ENCODE results near the gene VAMP1. TPM values are rescaled to one million over a fixed set of nuclear protein-coding genes. Genes with fewer than 3 reads are reported as not detected.
"Not testable (repeated sequence)": the region's sequence is repeated elsewhere in the genome, so short reads cannot be mapped to it uniquely, and the experiment has no call there.

VAMP1 gene
- total RNA-seq, 4 donors from 2014 or later, result 7.5 to 25.9 (median 12.8) TPM

DNA sequence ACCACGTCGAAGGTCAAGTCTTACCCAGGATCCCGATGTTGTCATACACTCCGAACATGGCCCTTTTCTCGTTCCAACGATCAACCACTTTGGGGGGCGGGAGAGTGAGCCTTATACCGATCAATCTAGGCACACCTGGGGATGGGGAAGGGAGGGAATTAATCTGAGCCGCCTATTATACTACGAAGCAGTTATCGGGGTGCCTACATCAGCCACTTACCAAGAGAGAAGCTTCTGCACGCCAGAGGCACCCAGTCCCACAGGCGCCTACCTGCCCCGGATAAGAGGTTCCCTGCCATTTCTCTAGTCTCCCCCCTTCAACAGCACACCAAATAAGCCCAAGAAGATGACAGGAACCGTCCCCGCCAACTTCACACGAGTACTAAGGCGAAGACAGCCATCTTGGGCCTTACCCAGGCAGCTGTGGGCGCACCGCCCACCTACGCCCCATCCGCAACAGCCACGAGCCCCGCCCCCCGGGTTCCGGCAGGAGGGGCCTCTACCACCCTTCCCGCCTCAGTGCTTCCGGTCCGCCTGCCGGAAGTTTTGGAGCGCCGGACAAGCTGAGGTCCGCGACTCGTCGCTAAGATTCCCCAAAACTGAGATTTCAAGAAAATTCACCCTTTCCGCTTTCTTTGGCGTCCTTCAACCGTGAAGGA, 22.5 kb upstream of the VAMP1 start, which contains the start of gene MRPL51:
Gene MRPL51, minus strand, starts transcription at position 425 of the 659 bp plus-strand sequence. Its CDS starts 126 bp downstream, at position 299.
- H3K4me3 ChIP-seq (replicated peaks in 1 of 3), result peak within 1 kb of the TSS; percentile 53 to 99 (median 82)
- H3K27me3 ChIP-seq, result no peaks in the 10 kb centered on the region
- peak within 1 kb of the TSS; percentile 71 to 98 (median 93) for H3K27ac ChIP-seq
- peak; percentile 98 for DNase-seq
- peak; percentile 14 to 92 for TF ChIP-seq POLR2A (IDR thresholded peaks at IDR 0.05)
- TF ChIP-seq, protein P1, sequence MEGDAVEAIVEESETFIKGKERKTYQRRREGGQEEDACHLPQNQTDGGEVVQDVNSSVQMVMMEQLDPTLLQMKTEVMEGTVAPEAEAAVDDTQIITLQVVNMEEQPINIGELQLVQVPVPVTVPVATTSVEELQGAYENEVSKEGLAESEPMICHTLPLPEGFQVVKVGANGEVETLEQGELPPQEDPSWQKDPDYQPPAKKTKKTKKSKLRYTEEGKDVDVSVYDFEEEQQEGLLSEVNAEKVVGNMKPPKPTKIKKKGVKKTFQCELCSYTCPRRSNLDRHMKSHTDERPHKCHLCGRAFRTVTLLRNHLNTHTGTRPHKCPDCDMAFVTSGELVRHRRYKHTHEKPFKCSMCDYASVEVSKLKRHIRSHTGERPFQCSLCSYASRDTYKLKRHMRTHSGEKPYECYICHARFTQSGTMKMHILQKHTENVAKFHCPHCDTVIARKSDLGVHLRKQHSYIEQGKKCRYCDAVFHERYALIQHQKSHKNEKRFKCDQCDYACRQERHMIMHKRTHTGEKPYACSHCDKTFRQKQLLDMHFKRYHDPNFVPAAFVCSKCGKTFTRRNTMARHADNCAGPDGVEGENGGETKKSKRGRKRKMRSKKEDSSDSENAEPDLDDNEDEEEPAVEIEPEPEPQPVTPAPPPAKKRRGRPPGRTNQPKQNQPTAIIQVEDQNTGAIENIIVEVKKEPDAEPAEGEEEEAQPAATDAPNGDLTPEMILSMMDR (IDR thresholded peaks at IDR 0.05), result no peak
- 2% methylated on average over 29 to 33 of the region's 39 CpGs for WGBS, 2 donors
- H3K36me3 ChIP-seq, result peaks cover 0 to 3% of the 10 kb centered on the region in 2 donors
- peaks cover 15 to 18% of the 10 kb centered on the region in 2 donors for H3K4me1 ChIP-seq
- intact Hi-C loops (cut with DNase I), result loop anchor here (2.0 kb wide), 1 partner anchor 44 kb away; no protein-coding TSS in a partner anchor
- no peaks in the 10 kb centered on the region for H3K9me3 ChIP-seq

DNA sequence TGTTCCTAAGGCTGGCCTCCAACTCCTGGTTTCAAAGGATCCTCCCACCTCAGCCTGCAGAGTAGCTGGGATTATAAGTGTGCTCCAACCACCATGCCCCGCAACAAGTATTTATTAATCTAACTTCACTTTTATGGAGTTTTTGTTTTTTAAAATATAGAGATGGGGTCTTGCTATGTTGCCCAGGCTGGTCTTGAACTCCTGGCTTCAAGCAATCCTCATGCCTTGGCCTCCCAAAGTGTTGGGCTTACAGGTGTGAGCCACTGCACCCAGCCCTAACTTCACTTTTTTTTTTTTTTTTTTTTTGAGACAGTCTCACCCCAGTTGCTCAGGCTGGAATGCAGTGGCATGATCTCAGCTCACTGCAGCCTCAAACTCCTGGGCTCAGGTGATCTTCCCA, 20.2 kb upstream of the VAMP1 start:
- H3K36me3 ChIP-seq; intact Hi-C loops (cut with DNase I): not testable (repeated sequence)
- 97 to 100% methylated on average over 1 of the region's 1 CpG for WGBS, 2 donors

GRCh38 chr12:6489449-6489848, 19.0 kb upstream of the VAMP1 start:
- Histone ChIP-seq H3K4me3 (replicated peaks in 1 of 3) (no peak overlapping the region), H3K27me3 (no peaks in the 10 kb centered on the region), H3K9me3 (no peaks in the 10 kb centered on the region), H3K4me1 (peaks cover 9 to 11% of the 10 kb centered on the region in 2 donors), H3K36me3 (no peaks in the 10 kb centered on the region), H3K27ac (no peak overlapping the region)
- intact Hi-C loops (cut with DNase I), result no loop called here
- TF ChIP-seq, protein P1 (IDR thresholded peaks at IDR 0.05), result no peak
- TF ChIP-seq POLR2A (IDR thresholded peaks at IDR 0.05), result no peak
- DNase-seq, result no peak
- WGBS, 2 donors, result 68% methylated on average over 4 of the region's 4 CpGs

More for the DNA sequence above, 20.2 kb upstream of the VAMP1 start:
- H3K4me3 ChIP-seq (replicated peaks in 1 of 3); DNase-seq; H3K27ac ChIP-seq; H3K27me3 ChIP-seq; H3K9me3 ChIP-seq: not testable (repeated sequence)
- H3K4me1 ChIP-seq, result peaks cover 15 to 18% of the 10 kb centered on the region in 2 donors

DNA sequence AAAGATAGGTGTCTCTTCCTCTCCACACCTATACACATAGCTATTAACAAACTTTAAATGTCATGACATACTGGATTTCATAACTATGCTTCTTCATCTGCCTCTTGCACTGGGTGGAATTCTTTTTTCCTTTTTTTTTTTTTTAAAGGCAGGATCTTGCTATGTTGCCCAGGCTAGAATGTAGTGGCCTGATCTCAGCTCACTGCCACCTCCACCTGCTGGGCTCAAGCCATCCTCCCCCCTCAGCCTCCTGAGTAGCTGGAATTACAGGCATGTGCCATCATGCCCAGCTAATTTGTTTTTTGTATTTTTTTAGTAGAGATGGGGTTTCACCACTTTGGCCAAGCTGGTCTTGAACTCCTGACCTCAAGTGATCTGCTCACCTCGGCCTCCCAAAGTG, 17.8 kb upstream of the VAMP1 start:
- intact Hi-C loops (cut with DNase I), result no loop called here
- Histone ChIP-seq H3K4me3 (replicated peaks in 1 of 3) (no peak overlapping the region), H3K4me1 (peaks cover 7 to 8% of the 10 kb centered on the region in 2 donors), H3K9me3 (no peaks in the 10 kb centered on the region), H3K27ac (no peak overlapping the region), H3K36me3 (no peaks in the 10 kb centered on the region), H3K27me3 (no peaks in the 10 kb centered on the region)
- WGBS, 2 donors, result 72 to 91% methylated on average over 1 of the region's 1 CpG
- TF ChIP-seq POLR2A (IDR thresholded peaks at IDR 0.05), result no peak
- TF ChIP-seq, protein P1 (IDR thresholded peaks at IDR 0.05), result no peak
- no peak for DNase-seq

- Histone ChIP-seq H3K4me1 (no peaks in the 10 kb centered on the region), H3K27ac (no peak overlapping the region), H3K27me3 (no peaks in the 10 kb centered on the region), H3K4me3 (replicated peaks in 1 of 3) (no peak overlapping the region), H3K36me3 (no peaks in the 10 kb centered on the region), H3K9me3 (no peaks in the 10 kb centered on the region)
- intact Hi-C loops (cut with DNase I), result no loop called here
- DNase-seq, result no peak
- WGBS, 2 donors, result 77 to 80% methylated on average over 5 to 12 of the region's 20 CpGs
- TF ChIP-seq, protein P1 (IDR thresholded peaks at IDR 0.05), result no peak
- no peak for TF ChIP-seq POLR2A (IDR thresholded peaks at IDR 0.05)
Measured at GRCh38 chr12:6478416-6478815, 7.9 kb upstream of the VAMP1 start.

- H3K27ac ChIP-seq; H3K4me3 ChIP-seq (replicated peaks in 1 of 3); intact Hi-C loops (cut with DNase I); H3K27me3 ChIP-seq; H3K36me3 ChIP-seq; H3K4me1 ChIP-seq; H3K9me3 ChIP-seq; DNase-seq: not testable (repeated sequence)
- 92 to 95% methylated on average over 21 to 30 of the region's 37 CpGs for WGBS, 2 donors
Measured at GRCh38 chr12:6477601-6478377, 7.3 kb upstream of the VAMP1 start.
